Esophagus (tissue), 2 donors: Measurements from ENCODE around the gene COL15A1. TPM values are rescaled to one million over a fixed set of nuclear protein-coding genes. Genes with fewer than 3 reads are reported as not detected.

Source experiments
- H3K27ac ChIP-seq, 2 donors: one replicate each; pipeline ENCODE4 v1.5.1; 2013; ENCODE audit warnings: low read depth in 2 of 2, mild to moderate bottlenecking in 2 of 2, inconsistent platforms in 1 of 2, low read length in 1 of 2, moderate library complexity in 1 of 2
- H3K27me3 ChIP-seq, 2 donors: one replicate each; pipeline ENCODE4 v1.6.1; 2013; ENCODE audit warnings: low read length in 2 of 2, control low read depth in 1 of 2, mild to moderate bottlenecking in 1 of 2; ENCODE audit not compliant: insufficient read depth in 2 of 2, control insufficient read depth in 1 of 2
- H3K36me3 ChIP-seq, 2 donors: one replicate each; pipeline ENCODE4 v1.6.1; 2013; ENCODE audit warnings: low read length in 1 of 2; ENCODE audit not compliant: control insufficient read depth in 2 of 2, insufficient read depth in 2 of 2
- H3K4me1 ChIP-seq, 2 donors: one replicate each; pipeline ENCODE4 v1.6.1; 2013; ENCODE audit warnings: low read length in 1 of 2; ENCODE audit not compliant: control insufficient read depth in 2 of 2, insufficient read depth in 2 of 2
- H3K4me3 ChIP-seq, 2 donors: one replicate each; pipeline ENCODE4 v1.5.1; 2013; ENCODE audit warnings: low read length in 2 of 2, mild to moderate bottlenecking in 2 of 2, low read depth in 1 of 2, moderate library complexity in 1 of 2
- H3K9me3 ChIP-seq, 2 donors: one replicate each; pipeline ENCODE4 v1.6.1; 2013; ENCODE audit warnings: mild to moderate bottlenecking in 2 of 2, low read depth in 1 of 2, low read length in 1 of 2, moderate library complexity in 1 of 2; ENCODE audit not compliant: control insufficient read depth in 2 of 2, insufficient read depth in 1 of 2
- WGBS, 2 donors: extraction: QIAGEN DNeasy Blood & Tissue Kit; methylation state at CpG; one replicate each; pipeline ENCODE4 v1.1.7; 2013; 5-methylcytosine and 5-hydroxymethylcytosine counted together
- polyA plus RNA-seq, 2 donors: library from polyadenylated mRNA; stranded (reverse); fragments of 200-250 nt; gene quantifications; one replicate each; pipeline ENCODE4 v1.2.3, GENCODE V29; 2013
- donor health status: healthy with polysubstance abuse.
- donor health status: Bipolar disorder and iron deficiency.

Gene COL15A1
- polyA plus RNA-seq, 2 donors = 5.2 to 7.3 TPM

DNA sequence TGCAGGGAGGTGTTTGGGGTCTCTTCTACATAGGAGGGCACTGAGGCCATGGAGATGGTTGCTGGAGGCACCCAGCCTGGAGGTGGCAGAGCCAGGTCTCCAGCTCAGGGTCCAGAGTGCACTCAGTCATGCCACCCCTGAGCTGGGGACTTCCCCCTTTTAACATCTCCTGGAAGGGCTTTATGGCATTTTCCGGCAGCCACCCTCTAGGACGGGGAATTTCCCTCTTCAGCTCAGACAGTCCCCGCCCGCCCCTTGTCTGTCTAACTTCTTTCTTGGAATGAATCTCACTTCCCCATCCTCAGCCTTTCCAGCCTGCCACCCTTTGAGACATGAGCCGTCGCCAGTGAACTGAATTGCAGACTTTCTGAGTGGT is 49.9 kb downstream of the COL15A1 start:
- no peak overlapping the region for H3K27ac ChIP-seq
- H3K9me3 ChIP-seq = peaks cover 2 to 4% of the 10 kb centered on the region in 2 donors
- no peaks in the 10 kb centered on the region for H3K27me3 ChIP-seq
- H3K36me3 ChIP-seq = no peaks in the 10 kb centered on the region
- no peak overlapping the region for H3K4me3 ChIP-seq
- WGBS, 2 donors = 31 to 41% methylated on average over 6 of the region's 6 CpGs
- H3K4me1 ChIP-seq = peaks cover 0 to 7% of the 10 kb centered on the region in 2 donors

DNA sequence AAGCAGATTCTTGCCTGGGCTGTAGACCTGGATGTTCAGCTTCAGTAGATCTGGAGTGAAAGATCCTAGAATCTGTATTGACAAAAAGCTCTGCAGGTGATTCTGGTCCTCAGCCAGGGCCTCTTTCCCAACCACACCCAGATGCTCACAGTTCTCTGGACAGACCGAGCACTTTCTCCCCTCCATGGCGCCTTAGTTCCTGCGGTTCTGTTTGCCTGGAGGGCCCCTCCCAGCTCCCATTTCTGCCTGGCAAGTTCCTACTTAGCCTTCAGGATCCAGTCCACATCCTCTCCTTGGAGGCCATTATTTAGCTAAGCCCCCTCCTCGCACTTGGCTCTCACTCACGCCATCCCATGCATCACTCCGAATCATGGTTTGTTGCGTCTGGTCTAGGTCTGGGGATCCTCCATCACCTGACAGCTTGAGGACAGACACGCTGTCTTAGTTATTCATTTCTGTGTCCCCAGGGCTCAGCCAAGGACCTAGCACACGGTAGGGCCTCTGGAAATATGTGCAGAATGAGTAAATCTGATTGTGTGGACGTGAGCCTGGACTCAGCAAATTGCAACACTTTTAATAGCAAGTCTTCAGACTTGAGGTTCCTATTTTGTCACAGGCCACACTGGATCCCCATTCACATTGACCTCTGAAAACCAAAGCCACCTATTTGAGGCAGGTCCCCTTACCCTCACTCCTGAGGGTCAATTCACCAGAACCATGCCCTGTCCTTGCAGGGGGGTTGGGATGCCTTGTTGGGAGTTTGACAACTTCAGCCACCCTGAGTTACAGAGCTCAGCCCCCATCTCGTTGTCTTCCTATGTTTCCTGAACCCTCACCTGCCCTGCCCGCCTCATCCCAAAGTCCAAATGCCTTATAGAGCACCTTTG is 50.7 kb downstream of the COL15A1 start:
- Histone ChIP-seq H3K27ac (peak overlapping the region in 1 of 2 donors; percentile 40), H3K4me3 (no peak overlapping the region), H3K4me1 (peaks cover 5% of the 10 kb centered on the region in 2 donors), H3K36me3 (no peaks in the 10 kb centered on the region), H3K9me3 (peaks cover 2 to 4% of the 10 kb centered on the region in 2 donors), H3K27me3 (no peaks in the 10 kb centered on the region)
- 71 to 76% methylated on average over 12 of the region's 12 CpGs for WGBS, 2 donors

DNA sequence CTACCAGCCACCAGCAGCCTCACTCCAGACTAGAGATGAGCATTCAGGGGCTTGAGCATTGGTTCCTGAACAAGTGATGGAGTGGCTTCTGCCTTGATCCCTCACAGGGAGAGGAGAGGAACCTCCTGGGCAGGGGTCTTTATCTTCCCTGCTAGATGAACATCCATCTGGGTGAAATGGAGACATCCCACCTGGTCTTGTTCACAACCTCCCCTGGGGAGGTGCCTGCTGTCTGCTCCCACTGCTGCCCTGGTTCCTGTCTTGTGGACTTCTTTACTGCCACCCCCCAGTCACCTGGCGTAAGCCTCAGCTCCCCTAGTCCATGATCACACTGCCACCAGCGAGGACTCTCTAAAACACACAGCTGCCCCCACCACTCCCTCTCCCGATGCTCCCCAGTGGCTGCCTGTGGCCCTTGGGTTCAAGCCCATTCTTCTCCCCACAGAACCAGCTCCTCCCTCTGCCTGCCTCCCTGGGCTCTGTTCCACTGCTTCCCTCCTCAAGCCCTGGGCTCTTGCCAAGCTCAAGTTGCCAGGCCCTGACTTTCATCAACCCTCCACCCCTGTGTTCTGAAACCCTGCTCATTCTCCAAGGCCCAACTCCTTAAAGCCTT is 51.5 kb downstream of the COL15A1 start:
- Histone ChIP-seq H3K4me3 (no peak overlapping the region), H3K27me3 (no peaks in the 10 kb centered on the region), H3K9me3 (peaks cover 2 to 4% of the 10 kb centered on the region in 2 donors), H3K4me1 (peaks cover 5% of the 10 kb centered on the region in 2 donors), H3K27ac (peak overlapping the region in 1 of 2 donors; percentile 40), H3K36me3 (no peaks in the 10 kb centered on the region)
- 59% methylated on average over 3 of the region's 3 CpGs for WGBS, 2 donors

DNA sequence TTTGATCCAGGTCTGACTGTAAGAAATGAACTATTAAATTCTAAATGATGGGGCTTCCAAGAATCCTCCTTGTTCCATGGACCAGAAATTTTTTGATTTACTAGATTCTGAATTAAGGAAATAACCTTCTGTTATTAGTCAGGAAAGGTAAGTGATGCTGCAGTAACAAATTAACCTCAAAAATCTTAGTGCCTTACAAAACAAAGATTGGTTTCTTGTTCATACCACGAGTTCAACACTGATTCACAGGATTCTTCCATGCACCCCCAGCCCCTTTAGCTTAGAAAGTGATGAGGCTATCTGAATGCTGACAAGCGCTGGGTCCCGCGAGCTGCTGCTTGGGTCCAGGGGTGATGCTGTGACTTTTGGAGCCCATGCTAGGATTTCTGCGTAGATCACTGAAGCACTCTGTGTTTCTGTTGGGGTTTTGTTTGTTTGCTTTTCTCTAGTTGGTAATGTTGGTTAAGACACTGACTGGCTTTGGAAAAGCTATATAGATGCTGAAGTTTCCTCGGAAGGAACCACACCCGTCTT is 52.3 kb downstream of the COL15A1 start:
- H3K27me3 ChIP-seq = no peaks in the 10 kb centered on the region
- H3K4me3 ChIP-seq = no peak overlapping the region
- H3K4me1 ChIP-seq = peaks cover 5% of the 10 kb centered on the region in 2 donors
- H3K9me3 ChIP-seq = peaks cover 2 to 4% of the 10 kb centered on the region in 2 donors
- 89 to 92% methylated on average over 7 of the region's 7 CpGs for WGBS, 2 donors
- H3K36me3 ChIP-seq = no peaks in the 10 kb centered on the region
- H3K27ac ChIP-seq = no peak overlapping the region

DNA sequence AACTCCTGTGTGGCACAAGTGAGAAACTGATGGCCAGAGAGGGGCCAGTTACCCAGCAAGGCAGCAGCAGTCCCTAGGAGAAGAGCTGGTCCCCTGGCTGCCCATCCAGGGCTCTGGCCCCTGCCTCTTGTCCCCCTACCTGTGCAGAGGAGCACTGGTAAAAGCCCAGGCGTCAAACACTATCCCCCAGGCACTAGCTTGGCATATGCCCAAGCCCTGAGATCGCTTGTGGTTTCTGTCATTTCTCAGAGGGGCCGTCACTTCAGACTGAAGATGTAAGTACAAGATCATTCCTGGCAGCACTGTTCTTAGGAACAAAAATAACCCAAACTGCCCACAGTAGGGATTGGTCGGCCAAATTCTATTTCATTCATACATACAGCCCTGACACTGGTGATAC is 53.9 kb downstream of the COL15A1 start:
- Histone ChIP-seq H3K9me3 (no peaks in the 10 kb centered on the region), H3K4me3 (no peak overlapping the region), H3K27ac (peak overlapping the region; percentile 27 to 29), H3K36me3 (no peaks in the 10 kb centered on the region), H3K27me3 (no peaks in the 10 kb centered on the region), H3K4me1 (peaks cover 5% of the 10 kb centered on the region in 2 donors)
- WGBS, 2 donors = 45 to 58% methylated on average over 4 of the region's 4 CpGs

DNA sequence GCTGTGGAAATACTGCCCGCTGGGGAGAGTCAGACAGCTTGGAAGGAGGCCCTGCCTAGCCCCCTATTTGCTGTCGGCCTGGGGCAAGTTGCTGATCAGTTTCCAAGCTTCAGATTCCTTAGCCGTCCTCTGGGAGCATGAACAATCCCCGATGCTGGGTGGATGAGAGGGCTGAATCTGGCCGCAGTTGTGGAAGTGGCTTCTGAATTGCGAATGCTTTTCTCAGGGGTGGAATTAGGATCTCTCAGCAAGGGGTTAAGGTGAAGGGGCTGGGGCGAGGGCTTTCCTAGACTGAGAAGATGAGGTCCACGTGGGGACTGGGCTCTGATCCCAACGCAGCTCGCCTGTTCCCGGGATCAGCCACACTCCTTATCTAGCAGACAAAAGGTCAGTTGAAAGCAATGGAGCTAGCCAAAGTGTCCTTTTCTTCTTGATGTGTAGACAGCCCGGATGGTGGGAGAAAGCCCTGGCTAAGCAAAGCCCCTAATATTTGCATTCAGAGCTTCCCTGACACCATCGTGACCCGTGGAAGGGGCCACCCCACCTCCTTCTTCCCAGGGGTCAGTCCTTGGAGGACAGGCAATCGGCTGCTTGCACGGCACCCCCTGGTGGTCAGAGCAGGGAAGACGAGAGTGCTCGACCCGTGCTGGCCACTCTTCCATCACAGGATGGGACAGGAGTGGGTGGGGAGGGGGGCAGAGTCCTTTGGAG is 54.9 kb downstream of the COL15A1 start:
- no peak overlapping the region for H3K4me3 ChIP-seq

DNA sequence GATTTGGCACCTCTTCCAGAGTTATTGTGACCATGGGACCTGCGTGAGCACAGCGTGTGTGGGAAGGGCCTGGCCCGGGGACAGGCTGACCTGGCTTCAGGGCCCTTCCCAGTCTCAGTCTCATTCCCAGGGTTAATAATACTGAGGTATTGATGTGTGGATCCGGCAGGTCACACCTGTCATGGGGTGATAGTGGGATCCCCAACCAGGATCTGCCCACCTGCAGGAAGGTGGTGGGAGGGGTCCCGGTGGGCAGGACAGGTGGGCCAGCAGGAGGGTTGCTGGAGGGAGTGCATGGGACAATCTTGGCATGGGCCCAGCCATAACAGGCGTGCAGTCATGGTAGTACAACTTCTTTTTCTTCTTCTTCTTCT is 55.4 kb downstream of the COL15A1 start:
- peak overlapping the region; percentile 9 to 79 for H3K27ac ChIP-seq
- H3K4me3 ChIP-seq = no peak overlapping the region
- H3K4me1 ChIP-seq = peaks cover 3 to 5% of the 10 kb centered on the region in 2 donors
- 34 to 35% methylated on average over 6 of the region's 6 CpGs for WGBS, 2 donors
- H3K9me3 ChIP-seq = no peaks in the 10 kb centered on the region
- H3K36me3 ChIP-seq = no peaks in the 10 kb centered on the region
- no peaks in the 10 kb centered on the region for H3K27me3 ChIP-seq

More for the DNA sequence above, 54.9 kb downstream of the COL15A1 start:
- Histone ChIP-seq H3K27me3 (no peaks in the 10 kb centered on the region), H3K9me3 (no peaks in the 10 kb centered on the region), H3K4me1 (peaks cover 3 to 5% of the 10 kb centered on the region in 2 donors), H3K36me3 (no peaks in the 10 kb centered on the region), H3K27ac (peak overlapping the region; percentile 78 to 79)
- WGBS, 2 donors = 20 to 21% methylated on average over 19 of the region's 19 CpGs

DNA sequence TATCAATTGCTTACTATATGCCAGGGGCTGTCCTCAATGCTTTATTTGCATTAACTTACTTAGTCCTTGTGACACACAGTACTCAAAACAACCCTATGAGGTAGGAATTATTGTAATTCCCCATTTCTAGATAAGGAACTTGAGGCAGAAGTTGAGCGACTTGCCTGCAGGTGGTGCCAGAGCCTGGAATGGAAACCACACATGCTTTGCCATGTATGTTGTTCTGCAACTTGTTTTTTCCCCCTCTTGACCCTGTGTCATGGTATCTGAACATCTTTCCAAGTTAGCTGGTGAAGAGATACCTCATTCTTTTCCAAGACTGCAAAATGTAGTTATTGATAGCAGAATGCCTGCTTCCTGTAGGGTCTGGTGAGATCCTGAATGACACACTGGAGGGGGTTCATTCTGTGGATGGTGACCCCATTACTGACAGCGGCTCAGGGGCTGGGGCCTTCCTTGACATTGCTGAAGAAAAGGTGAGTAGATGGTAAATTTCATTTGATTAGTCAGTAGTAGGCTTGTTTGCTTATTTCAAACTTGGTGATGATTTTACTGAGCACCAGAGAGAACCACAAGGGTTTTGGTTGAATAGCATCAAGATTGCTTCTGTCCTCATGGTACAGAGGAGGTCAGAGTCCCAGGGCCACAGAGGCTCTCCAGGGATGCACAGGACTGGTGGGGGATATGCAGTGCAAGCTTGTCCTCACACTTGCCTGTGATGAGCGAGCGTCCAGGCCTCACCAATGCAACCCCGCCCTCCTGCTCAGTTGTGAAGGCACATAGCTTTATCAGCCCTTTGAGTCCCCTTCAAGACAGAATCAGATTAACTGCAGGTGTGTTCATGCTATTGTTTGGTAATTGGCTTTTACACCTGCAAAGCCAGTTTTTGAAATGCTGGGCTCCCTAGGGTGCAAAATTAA is 57.0 kb downstream of the COL15A1 start:
- no peaks in the 10 kb centered on the region for H3K36me3 ChIP-seq
- H3K4me1 ChIP-seq = peaks cover 0 to 5% of the 10 kb centered on the region in 2 donors
- no peaks in the 10 kb centered on the region for H3K9me3 ChIP-seq
- H3K27me3 ChIP-seq = no peaks in the 10 kb centered on the region
- H3K4me3 ChIP-seq = no peak overlapping the region
- 78 to 83% methylated on average over 5 of the region's 5 CpGs for WGBS, 2 donors
- H3K27ac ChIP-seq = no peak overlapping the region
